Measurements from ENCODE around the gene MAP2K4.

DNA sequence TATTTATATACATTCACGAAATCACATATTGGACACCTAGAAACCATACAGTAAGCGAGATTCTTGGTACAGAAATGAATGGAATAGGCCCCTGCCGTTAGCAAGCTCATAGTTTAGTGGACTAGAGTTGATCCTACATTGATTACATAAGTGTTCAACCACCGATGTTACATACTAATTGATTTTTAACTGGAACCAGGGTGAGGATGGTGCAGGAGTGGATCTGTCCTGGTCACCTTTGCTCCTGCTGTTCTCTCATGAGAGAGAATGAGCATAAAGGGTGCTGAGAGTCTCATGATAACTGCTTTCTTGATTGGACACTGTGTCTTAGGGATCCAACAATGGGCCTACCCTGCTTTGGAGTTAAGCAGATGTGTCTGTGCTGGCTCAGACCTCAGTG, 13.9 kb downstream of the MAP2K4 start:
- TF ChIP-seq, protein P1, sequence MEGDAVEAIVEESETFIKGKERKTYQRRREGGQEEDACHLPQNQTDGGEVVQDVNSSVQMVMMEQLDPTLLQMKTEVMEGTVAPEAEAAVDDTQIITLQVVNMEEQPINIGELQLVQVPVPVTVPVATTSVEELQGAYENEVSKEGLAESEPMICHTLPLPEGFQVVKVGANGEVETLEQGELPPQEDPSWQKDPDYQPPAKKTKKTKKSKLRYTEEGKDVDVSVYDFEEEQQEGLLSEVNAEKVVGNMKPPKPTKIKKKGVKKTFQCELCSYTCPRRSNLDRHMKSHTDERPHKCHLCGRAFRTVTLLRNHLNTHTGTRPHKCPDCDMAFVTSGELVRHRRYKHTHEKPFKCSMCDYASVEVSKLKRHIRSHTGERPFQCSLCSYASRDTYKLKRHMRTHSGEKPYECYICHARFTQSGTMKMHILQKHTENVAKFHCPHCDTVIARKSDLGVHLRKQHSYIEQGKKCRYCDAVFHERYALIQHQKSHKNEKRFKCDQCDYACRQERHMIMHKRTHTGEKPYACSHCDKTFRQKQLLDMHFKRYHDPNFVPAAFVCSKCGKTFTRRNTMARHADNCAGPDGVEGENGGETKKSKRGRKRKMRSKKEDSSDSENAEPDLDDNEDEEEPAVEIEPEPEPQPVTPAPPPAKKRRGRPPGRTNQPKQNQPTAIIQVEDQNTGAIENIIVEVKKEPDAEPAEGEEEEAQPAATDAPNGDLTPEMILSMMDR (IDR thresholded peaks at IDR 0.05; ENCODE audit: low read depth, low read length, poor library complexity, severe bottlenecking): no peak
- TF ChIP-seq EZH2phosphoT487 (IDR thresholded peaks at IDR 0.05; ENCODE audit: borderline replicate concordance, low read length): no peak
